Neural cell (in vitro differentiated cells): ENCODE data around the gene HAND1.

ENCODE experiments used
- CTCF ChIP-seq: fragments of 450-650 bp; IDR thresholded peaks from 2 replicates; pipeline ENCODE4 v1.5.1; 2014; ENCODE audit warnings: antibody characterized with exemption, mild to moderate bottlenecking, moderate library complexity; ENCODE audit not compliant: poor library complexity, severe bottlenecking
- EP300 ChIP-seq: fragments of 450-650 bp; conservative IDR thresholded peaks from 2 replicates; pipeline ENCODE4 v1.6.1; 2014; ENCODE audit warnings: antibody characterized with exemption, mild to moderate bottlenecking, moderate library complexity; ENCODE audit not compliant: poor library complexity, severe bottlenecking
- POLR2AphosphoS5 ChIP-seq: IDR thresholded peaks from 2 replicates; pipeline ENCODE4 v1.6.1; 2012
- REST ChIP-seq: IDR thresholded peaks from 2 replicates; pipeline ENCODE4 v1.6.1; 2012; ENCODE audit warnings: borderline replicate concordance
- TAF1 ChIP-seq: IDR thresholded peaks from 2 replicates; pipeline ENCODE4 v1.6.1; 2012; ENCODE audit warnings: low read depth

- TF ChIP-seq CTCF = no peak
- TF ChIP-seq TAF1 = no peak
- TF ChIP-seq POLR2AphosphoS5 = no peak
- no peak for TF ChIP-seq REST
- no peak for TF ChIP-seq EP300
Measured at GRCh38 chr5:154519359-154519758, 41.3 kb upstream of the HAND1 start.
